Left lung (tissue), 10 donors: ENCODE results near the gene EMP1. TPM values are rescaled to one million over a fixed set of nuclear protein-coding genes. Genes with fewer than 3 reads are reported as not detected.

Experiments
- ATAC-seq: fragments of 200-7000 bp; cut with Tn5 transposase; one replicate; pipeline ENCODE4 v1.9.1; 2020; ENCODE audit warnings: moderate library complexity
- DNase-seq, 4 donors: peaks; one replicate each; pipeline ENCODE4 v3.0.0-alpha.2; 2013 to 2020
- H3K27ac ChIP-seq, 2 donors: fragments of 200-600 bp; sonication (generic) in 1 of 2; one replicate each; pipeline versions ENCODE4 v1.5.0 to v1.8.0; 2020 to 2021
- H3K27me3 ChIP-seq, 2 donors: fragments of 200-600 bp; sonication (generic) in 1 of 2; one replicate each; pipeline versions ENCODE4 v1.5.0 to v1.8.0; 2020 to 2021
- H3K36me3 ChIP-seq, 2 donors: fragments of 200-600 bp; sonication (generic) in 1 of 2; one replicate each; pipeline versions ENCODE4 v1.5.0 to v1.8.0; 2020 to 2021
- H3K4me1 ChIP-seq, 2 donors: fragments of 200-600 bp; one replicate each; pipeline ENCODE4 v1.8.0; 2021
- H3K4me3 ChIP-seq, 2 donors: fragments of 200-600 bp; sonication (generic) in 1 of 2; one replicate each; pipeline versions ENCODE4 v1.5.0 to v1.8.0; 2020 to 2021; ENCODE audit warnings: mild to moderate bottlenecking in 1 of 2
- H3K9me3 ChIP-seq, 2 donors: fragments of 200-600 bp; sonication (generic) in 1 of 2; one replicate each; pipeline versions ENCODE4 v1.5.0 to v1.8.0; 2020 to 2021
- intact Hi-C, 2 donors: fragments of 100-400 bp; cut with DNase I; formaldehyde crosslinking; loops; one replicate each; pipeline versions ENCODE4 v1.11.2 to v1.14.2; 2022
- polyA plus RNA-seq, 6 donors: library from polyadenylated mRNA; unstranded; fragments of 120-200 nt; gene quantifications; one replicate each; pipeline ENCODE4 v1.2.1, GENCODE V29; 2013; ENCODE audit not compliant: insufficient read length in 6 of 6
- total RNA-seq, 2 donors: library from RNA; stranded (reverse); fragmentation: NEBNext Ultra II Directional; extraction: Animal tissue kit (Norgen Biotek cat#: 25700); gene quantifications; one replicate each; pipeline ENCODE4 v1.2.1, GENCODE V29; 2021
- TF ChIP-seq, protein P1 (sequence below), 2 donors: fragments of 200-600 bp; sonication (generic) in 1 of 2; IDR thresholded peaks; one replicate each; pipeline versions ENCODE4 v1.5.0 to v1.8.0; 2021; ENCODE audit warnings: antibody characterized with exemption in 2 of 2
- donor health status: DM: no; HTN: yes; CAD: no.
- donor health status: DM: no; HTN: no; CAD: no.

The EMP1 gene
- total and polyA plus RNA-seq, 8 donors, result 79.3 to 369 (median 133) TPM

- Histone ChIP-seq H3K4me3 (no peak overlapping the region), H3K9me3 (no peaks in the 10 kb centered on the region), H3K27me3 (no peaks in the 10 kb centered on the region), H3K36me3 (no peaks in the 10 kb centered on the region), H3K27ac (no peak overlapping the region), H3K4me1 (peaks cover 0 to 12% of the 10 kb centered on the region in 2 donors)
- intact Hi-C loops, result loop anchor here in 1 of 2 donors (10.0 kb wide), 1 partner anchor 273 kb away; no protein-coding TSS in a partner anchor
- TF ChIP-seq, protein P1, sequence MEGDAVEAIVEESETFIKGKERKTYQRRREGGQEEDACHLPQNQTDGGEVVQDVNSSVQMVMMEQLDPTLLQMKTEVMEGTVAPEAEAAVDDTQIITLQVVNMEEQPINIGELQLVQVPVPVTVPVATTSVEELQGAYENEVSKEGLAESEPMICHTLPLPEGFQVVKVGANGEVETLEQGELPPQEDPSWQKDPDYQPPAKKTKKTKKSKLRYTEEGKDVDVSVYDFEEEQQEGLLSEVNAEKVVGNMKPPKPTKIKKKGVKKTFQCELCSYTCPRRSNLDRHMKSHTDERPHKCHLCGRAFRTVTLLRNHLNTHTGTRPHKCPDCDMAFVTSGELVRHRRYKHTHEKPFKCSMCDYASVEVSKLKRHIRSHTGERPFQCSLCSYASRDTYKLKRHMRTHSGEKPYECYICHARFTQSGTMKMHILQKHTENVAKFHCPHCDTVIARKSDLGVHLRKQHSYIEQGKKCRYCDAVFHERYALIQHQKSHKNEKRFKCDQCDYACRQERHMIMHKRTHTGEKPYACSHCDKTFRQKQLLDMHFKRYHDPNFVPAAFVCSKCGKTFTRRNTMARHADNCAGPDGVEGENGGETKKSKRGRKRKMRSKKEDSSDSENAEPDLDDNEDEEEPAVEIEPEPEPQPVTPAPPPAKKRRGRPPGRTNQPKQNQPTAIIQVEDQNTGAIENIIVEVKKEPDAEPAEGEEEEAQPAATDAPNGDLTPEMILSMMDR (IDR thresholded peaks at IDR 0.05), result no peak
- DNase-seq (no peak), ATAC-seq (no peak)
Observed at GRCh38 chr12:13251521-13251920, 55.0 kb downstream of the EMP1 start.

DNA sequence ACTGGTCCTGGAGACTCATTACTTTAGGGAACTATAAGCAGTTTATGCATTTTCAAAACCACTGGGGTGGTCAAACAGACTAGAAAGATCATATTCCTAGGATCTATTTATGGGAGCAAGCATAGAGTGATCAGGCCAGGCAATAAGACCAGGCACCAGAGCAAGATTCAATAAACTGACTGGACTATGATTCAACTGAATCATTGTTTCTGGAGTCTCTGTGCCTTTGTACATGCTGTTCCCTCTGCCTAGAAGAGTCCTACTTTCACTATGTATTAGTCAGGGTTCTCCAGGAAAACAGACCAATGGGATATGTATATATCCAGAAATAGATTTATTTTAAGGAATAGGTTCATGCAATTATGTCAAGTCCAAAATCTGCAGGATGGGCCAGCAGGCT, 55.5 kb downstream of the EMP1 start:
- no peak overlapping the region for H3K27ac ChIP-seq
- TF ChIP-seq, protein P1 (IDR thresholded peaks at IDR 0.05), result no peak

GRCh38 chr12:13252616-13253015, 56.1 kb downstream of the EMP1 start:
- Histone ChIP-seq H3K27me3 (no peaks in the 10 kb centered on the region), H3K4me3 (no peak overlapping the region), H3K4me1 (peaks cover 0 to 19% of the 10 kb centered on the region in 2 donors), H3K36me3 (no peaks in the 10 kb centered on the region), H3K9me3 (no peaks in the 10 kb centered on the region), H3K27ac (no peak overlapping the region)
- intact Hi-C loops, result loop anchor here in 1 of 2 donors (10.0 kb wide), 1 partner anchor 272 kb away; no protein-coding TSS in a partner anchor
- ATAC-seq (no peak), DNase-seq (no peak)
- TF ChIP-seq, protein P1 (IDR thresholded peaks at IDR 0.05), result no peak

More for the DNA sequence above, 55.5 kb downstream of the EMP1 start:
- peaks cover 0 to 16% of the 10 kb centered on the region in 2 donors for H3K4me1 ChIP-seq
- H3K27me3 ChIP-seq, result no peaks in the 10 kb centered on the region
- no peaks in the 10 kb centered on the region for H3K36me3 ChIP-seq
- DNase-seq, result no peak
- no peak for ATAC-seq
- H3K4me3 ChIP-seq, result no peak overlapping the region
- no peaks in the 10 kb centered on the region for H3K9me3 ChIP-seq
- intact Hi-C loops, result loop anchor here in 1 of 2 donors (10.0 kb wide), 1 partner anchor 273 kb away; no protein-coding TSS in a partner anchor

DNA sequence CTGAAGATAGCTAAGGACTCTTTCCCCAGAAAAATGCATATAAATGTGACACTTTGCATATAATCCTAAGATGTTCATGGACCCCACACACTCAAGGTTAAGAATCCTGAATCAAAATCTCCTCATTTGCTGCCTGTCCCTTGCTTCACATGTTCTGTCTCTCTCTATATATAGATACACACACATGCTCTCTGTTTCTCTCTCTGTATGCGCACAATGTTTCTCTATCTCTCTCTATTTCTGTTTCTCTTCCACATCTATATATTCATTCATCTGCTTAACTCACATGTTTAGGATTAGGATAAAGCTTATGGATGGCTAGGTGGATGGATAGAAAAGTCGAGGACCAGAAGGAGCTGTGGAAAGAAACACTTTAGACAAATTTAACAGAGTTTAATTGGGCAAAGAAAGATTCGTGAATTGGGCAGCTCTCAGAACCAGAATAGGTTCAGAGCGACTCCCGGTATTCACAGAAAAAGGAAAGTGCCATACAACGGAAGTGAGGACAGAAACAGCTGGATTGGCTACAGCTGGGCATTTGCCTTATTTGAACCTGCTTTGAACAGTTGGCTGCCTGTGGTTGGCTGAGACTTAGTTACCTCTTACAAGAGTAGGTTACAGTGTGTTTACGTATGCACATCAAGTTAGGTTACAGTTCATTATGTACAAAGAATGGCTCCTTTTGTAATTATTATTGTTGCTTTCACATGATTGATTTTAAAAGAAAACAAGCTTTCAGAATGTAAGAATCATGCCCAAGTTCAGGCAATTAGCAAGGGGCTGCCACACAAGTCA, 57.6 kb downstream of the EMP1 start:
- no peak overlapping the region for H3K27ac ChIP-seq
- ATAC-seq, result no peak

More for the DNA sequence above, 57.6 kb downstream of the EMP1 start:
- no peak for DNase-seq
- Histone ChIP-seq H3K36me3 (no peaks in the 10 kb centered on the region), H3K27me3 (no peaks in the 10 kb centered on the region), H3K4me1 (peaks cover 0 to 19% of the 10 kb centered on the region in 2 donors), H3K4me3 (no peak overlapping the region), H3K9me3 (no peaks in the 10 kb centered on the region)
- TF ChIP-seq, protein P1 (IDR thresholded peaks at IDR 0.05), result no peak
- intact Hi-C loops, result loop anchor here in 1 of 2 donors (10.0 kb wide), 1 partner anchor 271 kb away; no protein-coding TSS in a partner anchor
